A673 (cell line): ENCODE results near the gene GLMP. TPM values are rescaled to one million over a fixed set of nuclear protein-coding genes. Genes with fewer than 3 reads are reported as not detected.
A peak's percentile ranks its signal among the peaks of the same experiment; 100 is the strongest.

Source experiments
- Bru-seq: library from RNA; stranded (reverse); fragments of 400-500 nt; gene quantifications from one replicate; lab custom pipeline; 2021; lab: Mats Ljungman, UMichigan
- BruChase-seq, 2 experiments: library from RNA; stranded (reverse); fragments of 400-500 nt; gene quantifications; one replicate each; lab custom pipeline; 2021; lab: Mats Ljungman, UMichigan
- BruUV-seq: library from RNA; stranded (reverse); fragments of 400-500 nt; replicated peaks from 2 replicates; lab custom pipeline; 2021; lab: Mats Ljungman, UMichigan
- CTCF ChIA-PET: fragments of 300-600 bp; sonication (Branson Sonifier 250); formaldehyde crosslinking; loops from one replicate; lab custom pipeline; 2022; ENCODE audit warnings: antibody characterized with exemption; lab: Charles Lee
- POLR2A ChIA-PET: fragments of 300-600 bp; sonication (Branson Sonifier 250); formaldehyde crosslinking; loops from one replicate; lab custom pipeline; 2022; ENCODE audit warnings: antibody characterized with exemption; ENCODE audit not compliant: low non-redundant PET; lab: Charles Lee
- DNase-seq: peaks from one replicate; pipeline ENCODE4 v3.0.0-alpha.2; 2015; ENCODE audit warnings: low spot score
- H3K27ac ChIP-seq: fragments of 200-600 bp; sonication (generic); 2 replicates; pipeline ENCODE4 v1.5.1; 2016; ENCODE audit warnings: mixed run types, low read depth, mild to moderate bottlenecking, mixed read lengths, antibody characterized with exemption, low read length; ENCODE audit not compliant: poor library complexity, severe bottlenecking
- H3K27me3 ChIP-seq: fragments of 200-600 bp; sonication (generic); replicated peaks from 2 replicates; pipeline ENCODE4 v1.6.1; 2017; ENCODE audit warnings: mixed run types, low read depth, mild to moderate bottlenecking, mixed read lengths, antibody characterized with exemption, low read length; ENCODE audit not compliant: insufficient read depth, poor library complexity
- H3K36me3 ChIP-seq: fragments of 200-600 bp; sonication (generic); 2 replicates; pipeline ENCODE4 v1.6.1; 2016; ENCODE audit warnings: mixed run types, mild to moderate bottlenecking, mixed read lengths, antibody characterized with exemption, low read length; ENCODE audit not compliant: insufficient read depth, poor library complexity, severe bottlenecking
- H3K4me1 ChIP-seq: fragments of 200-600 bp; sonication (generic); 2 replicates; pipeline ENCODE4 v1.6.1; 2017; ENCODE audit warnings: mixed run types, mild to moderate bottlenecking, mixed read lengths, antibody characterized with exemption, low read length; ENCODE audit not compliant: insufficient read depth, poor library complexity, severe bottlenecking
- H3K4me3 ChIP-seq: fragments of 200-600 bp; sonication (generic); 2 replicates; pipeline ENCODE4 v1.5.1; 2016; ENCODE audit warnings: low read depth, mixed run types, mild to moderate bottlenecking, mixed read lengths, low read length; ENCODE audit not compliant: poor library complexity, severe bottlenecking
- H3K9me3 ChIP-seq: fragments of 200-600 bp; sonication (generic); 2 replicates; pipeline ENCODE4 v1.6.1; 2016; ENCODE audit warnings: mixed run types, low read depth, mild to moderate bottlenecking, mixed read lengths, antibody characterized with exemption, low read length; ENCODE audit not compliant: poor library complexity, severe bottlenecking
- CTCF ChIP-seq: fragments of 300-800, 200-600 bp; sonication (generic); conservative IDR thresholded peaks from 2 replicates; pipeline ENCODE4 v1.5.1; 2017; ENCODE audit warnings: low read depth, mild to moderate bottlenecking, antibody characterized with exemption, low read length, moderate library complexity, mixed read lengths
- EZH2 ChIP-seq: fragments of 200-600 bp; sonication (generic); IDR thresholded peaks from 2 replicates; pipeline ENCODE4 v1.6.1; 2017; ENCODE audit warnings: borderline replicate concordance, low read depth, mild to moderate bottlenecking, mixed read lengths, antibody characterized with exemption, low read length; ENCODE audit not compliant: poor library complexity, severe bottlenecking
- intact Hi-C: fragments of 100-400 bp; cut with micrococcal nuclease; formaldehyde crosslinking; loops from one replicate; pipeline ENCODE4 v1.10.0; 2022; ENCODE audit not compliant: unreplicated experiment
- long read RNA-seq: library from polyadenylated mRNA; stranded (forward); transcript quantifications from one replicate; pipeline ENCODE4 v2.0.0, GENCODE V29; 2022
- total RNA-seq: library from RNA; stranded (reverse); gene quantifications from 2 replicates; pipeline ENCODE4 v1.2.3, GENCODE V29; 2021

GLMP gene, protein sequence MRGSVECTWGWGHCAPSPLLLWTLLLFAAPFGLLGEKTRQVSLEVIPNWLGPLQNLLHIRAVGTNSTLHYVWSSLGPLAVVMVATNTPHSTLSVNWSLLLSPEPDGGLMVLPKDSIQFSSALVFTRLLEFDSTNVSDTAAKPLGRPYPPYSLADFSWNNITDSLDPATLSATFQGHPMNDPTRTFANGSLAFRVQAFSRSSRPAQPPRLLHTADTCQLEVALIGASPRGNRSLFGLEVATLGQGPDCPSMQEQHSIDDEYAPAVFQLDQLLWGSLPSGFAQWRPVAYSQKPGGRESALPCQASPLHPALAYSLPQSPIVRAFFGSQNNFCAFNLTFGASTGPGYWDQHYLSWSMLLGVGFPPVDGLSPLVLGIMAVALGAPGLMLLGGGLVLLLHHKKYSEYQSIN
- 30.3 and 37.2 TPM in 2 replicates for total RNA-seq
- percentile 59 among the genes with signal in this experiment for Bru-seq, nascent RNA
- percentile 61 among the genes with signal in this experiment for BruChase-seq, experiment 1, labeled RNA remaining after a 2-hour chase
- percentile 79 among the genes with signal in this experiment for BruChase-seq, experiment 2, labeled RNA remaining after a 6-hour chase
- long read RNA-seq, transcript GLMP-215 (5 exons, 1,364 nt): minor isoform, 6 of 40 reads
- long read RNA-seq, transcript GLMP-201 (6 exons, 1,604 nt): major isoform, 17 of 40 reads
- long read RNA-seq, partial matches to known transcripts: 1 of 40 reads
- long read RNA-seq, other reads (novel, unspliced or antisense): 12 of 40 reads

GRCh38 chr1:156295391-156295947 lies at the start of gene GLMP:
GLMP (minus strand) TSS chr1:156295679; CDS start chr1:156295645, 34 bp downstream.
- H3K4me1 ChIP-seq: peaks cover 6% of the 10 kb centered on the region
- intact Hi-C loops: no loop called here
- TF ChIP-seq CTCF: no peak
- peak; percentile 68 for DNase-seq
- H3K36me3 ChIP-seq: peaks cover 3% of the 10 kb centered on the region
- peak within 1 kb of the TSS; percentile 59 for H3K4me3 ChIP-seq
- H3K27ac ChIP-seq: peak within 1 kb of the TSS; percentile 56
- CTCF ChIA-PET: interaction anchor here (0.6 to 0.7 kb wide), 2 partner anchors 8 to 64 kb away, joined by 4 read pairs; no protein-coding TSS in a partner anchor
- BruUV-seq: no TSS peak
- POLR2A ChIA-PET: no interaction called here
- no peaks in the 10 kb centered on the region for H3K9me3 ChIP-seq
- no peaks in the 10 kb centered on the region for H3K27me3 ChIP-seq

- POLR2A ChIA-PET: interaction anchor here (0.6 kb wide), 1 partner anchor 85 kb away, joined by 4 read pairs; no protein-coding TSS in a partner anchor
- DNase-seq: no peak
- Histone ChIP-seq H3K27me3 (no peaks in the 10 kb centered on the region), H3K9me3 (no peaks in the 10 kb centered on the region), H3K36me3 (no peaks in the 10 kb centered on the region), H3K27ac (no peak overlapping the region), H3K4me1 (no peaks in the 10 kb centered on the region), H3K4me3 (no peak overlapping the region)
- no peak for TF ChIP-seq EZH2
- TF ChIP-seq CTCF: no peak
- BruUV-seq: no TSS peak
- CTCF ChIA-PET: interaction anchor here (1.1 kb wide), 1 partner anchor 14 kb away, joined by 3 read pairs; no protein-coding TSS in a partner anchor
- intact Hi-C loops: no loop called here
These were observed 48.9 kb upstream of the GLMP start for GRCh38 chr1:156344409-156344808.

- no peak for DNase-seq
- no peak overlapping the region for H3K27ac ChIP-seq
- ChIA-PET POLR2A (no interaction called here), CTCF (interaction anchor here (1.3 kb wide), 1 partner anchor 43 kb away, joined by 4 read pairs; no protein-coding TSS in a partner anchor)
- no peaks in the 10 kb centered on the region for H3K9me3 ChIP-seq
- no peaks in the 10 kb centered on the region for H3K4me1 ChIP-seq
- H3K27me3 ChIP-seq: no peaks in the 10 kb centered on the region
- TF ChIP-seq EZH2 (no peak), CTCF (no peak)
- BruUV-seq: no TSS peak
- H3K4me3 ChIP-seq: no peak overlapping the region
- no peaks in the 10 kb centered on the region for H3K36me3 ChIP-seq
- intact Hi-C loops: no loop called here
These were observed 46.9 kb upstream of the GLMP start for GRCh38 chr1:156342166-156342955.
